Panc1 (cell line): ENCODE measurements around the gene TCP10L. TPM values are rescaled to one million over a fixed set of nuclear protein-coding genes. Genes with fewer than 3 reads are reported as not detected.

Experiments
- ATAC-seq: fragments of 200-7000 bp; cut with Tn5 transposase; 2 replicates; pipeline ENCODE4 v1.9.1; 2020; ENCODE audit warnings: mild to moderate bottlenecking, moderate library complexity
- BruUV-seq: library from RNA; stranded (reverse); fragments of 400-500 nt; replicated peaks from 2 replicates; lab custom pipeline; 2021; lab: Mats Ljungman, UMichigan
- CTCF ChIA-PET: fragments of 300-600 bp; sonication (Branson Sonifier 250); formaldehyde crosslinking; loops from one replicate; lab custom pipeline; 2022; ENCODE audit warnings: antibody characterized with exemption; lab: Charles Lee
- POLR2A ChIA-PET: fragments of 300-600 bp; sonication (Branson Sonifier 250); formaldehyde crosslinking; loops from one replicate; lab custom pipeline; 2022; ENCODE audit warnings: antibody characterized with exemption; lab: Charles Lee
- DNase-seq: peaks from one replicate; pipeline ENCODE4 v3.0.0-alpha.2; 2010; ENCODE audit warnings: low read depth, low spot score
- H3K27ac ChIP-seq: 2 replicates; pipeline ENCODE4 v1.5.1; 2011; ENCODE audit warnings: mild to moderate bottlenecking, low read length, inconsistent platforms
- H3K27me3 ChIP-seq: fragments of 200-500 bp; sonication (Bioruptor generic); 2 replicates; pipeline ENCODE4 v1.6.0; 2014; ENCODE audit warnings: low read length, inconsistent platforms; ENCODE audit not compliant: control insufficient read depth, insufficient read depth
- H3K36me3 ChIP-seq: fragments of 200-500 bp; sonication (Bioruptor generic); 2 replicates; pipeline ENCODE4 v1.5.1; 2014; ENCODE audit warnings: inconsistent platforms, mild to moderate bottlenecking, low read length, moderate library complexity; ENCODE audit not compliant: control insufficient read depth, insufficient read depth
- H3K4me1 ChIP-seq: 2 replicates; pipeline ENCODE4 v1.5.1; 2011; ENCODE audit warnings: inconsistent platforms, mild to moderate bottlenecking, low read length, moderate library complexity; ENCODE audit not compliant: control insufficient read depth, insufficient read depth
- H3K4me3 ChIP-seq, 2 experiments: 2 replicates each; pipeline ENCODE4 v1.5.1; 2011 to 2012; ENCODE audit warnings: low read depth in 2 of 2, low read length in 2 of 2, mild to moderate bottlenecking in 2 of 2, inconsistent platforms in 1 of 2, moderate library complexity in 1 of 2
- H3K9me3 ChIP-seq: fragments of 200-500 bp; sonication (Bioruptor generic); 2 replicates; pipeline ENCODE4 v1.5.1; 2014; ENCODE audit warnings: low read depth, mild to moderate bottlenecking, inconsistent platforms, low read length, moderate library complexity; ENCODE audit not compliant: control insufficient read depth, insufficient read depth
- POLR2AphosphoS5 ChIP-seq: IDR thresholded peaks from 2 replicates; pipeline ENCODE4 v1.6.1; 2012; ENCODE audit warnings: mild to moderate bottlenecking, low read depth, low read length, moderate library complexity
- SIN3A ChIP-seq: IDR thresholded peaks from 2 replicates; pipeline ENCODE4 v1.6.1; 2012; ENCODE audit warnings: low read depth, mild to moderate bottlenecking, low read length, moderate library complexity, borderline replicate concordance; ENCODE audit not compliant: insufficient read depth
- TCF7L2 ChIP-seq: IDR thresholded peaks from 2 replicates; pipeline ENCODE4 v1.6.1; 2011; ENCODE audit warnings: mild to moderate bottlenecking, low read depth, low read length, inconsistent platforms
- in situ Hi-C: cut with HindIII; loops from 2 replicates; pipeline ENCODE4 v1.10.0; 2016; ENCODE audit warnings: low sequenced_read_pairs, low pct_unique_long_range_greater_than_20kb
- intact Hi-C: fragments of 100-400 bp; cut with micrococcal nuclease; formaldehyde crosslinking; loops from one replicate; pipeline ENCODE4 v1.10.0; 2022; ENCODE audit not compliant: unreplicated experiment
- total RNA-seq: library from RNA; stranded (reverse); gene quantifications from one replicate; pipeline ENCODE4 v1.2.1, GENCODE V29; 2021; ENCODE audit not compliant: unreplicated experiment
- TF ChIP-seq, protein P1 (sequence below), 2 experiments: IDR thresholded peaks; 2 replicates each; pipeline ENCODE4 v1.6.1; 2011 to 2012; ENCODE audit warnings: low read depth in 2 of 2, control low read depth in 1 of 2, low read length in 1 of 2, mild to moderate bottlenecking in 1 of 2, moderate library complexity in 1 of 2; ENCODE audit not compliant: insufficient read depth in 1 of 2
- TF ChIP-seq, protein P2 (sequence below): fragments of 450-650 bp; IDR thresholded peaks from 2 replicates; pipeline ENCODE4 v1.5.1; 2017; ENCODE audit warnings: mild to moderate bottlenecking

Gene TCP10L
- total RNA-seq, 1 experiment from 2014 or later: 0.57 TPM

DNA sequence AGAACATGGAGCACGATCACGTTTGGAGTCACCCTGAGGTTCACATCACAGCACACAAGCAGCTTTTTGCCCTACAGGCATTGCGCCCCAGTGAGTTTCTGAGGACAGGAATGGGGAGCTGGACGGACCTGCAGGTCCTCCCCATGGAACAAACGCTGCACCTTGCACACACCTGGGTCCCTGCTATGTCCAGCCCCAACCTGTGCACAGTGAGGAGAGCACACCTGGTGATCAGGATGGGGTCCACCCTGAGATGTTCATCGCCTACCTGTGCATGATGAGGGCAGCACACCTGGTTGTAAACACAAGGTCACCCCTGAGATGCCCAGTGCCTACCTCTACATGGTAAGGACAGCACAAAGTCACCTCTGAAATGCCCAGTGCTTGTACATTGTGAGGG lies 45.9 kb downstream of the TCP10L start:
- Histone ChIP-seq H3K4me1 (no peaks in the 10 kb centered on the region), H3K9me3 (no peaks in the 10 kb centered on the region), H3K36me3 (no peaks in the 10 kb centered on the region), H3K4me3 (no peak overlapping the region), H3K27me3 (no peaks in the 10 kb centered on the region), H3K27ac (no peak overlapping the region)
- CTCF ChIA-PET: no interaction called here
- TF ChIP-seq SIN3A (no peak), POLR2AphosphoS5 (no peak), TCF7L2 (no peak)
- TF ChIP-seq, protein P1, sequence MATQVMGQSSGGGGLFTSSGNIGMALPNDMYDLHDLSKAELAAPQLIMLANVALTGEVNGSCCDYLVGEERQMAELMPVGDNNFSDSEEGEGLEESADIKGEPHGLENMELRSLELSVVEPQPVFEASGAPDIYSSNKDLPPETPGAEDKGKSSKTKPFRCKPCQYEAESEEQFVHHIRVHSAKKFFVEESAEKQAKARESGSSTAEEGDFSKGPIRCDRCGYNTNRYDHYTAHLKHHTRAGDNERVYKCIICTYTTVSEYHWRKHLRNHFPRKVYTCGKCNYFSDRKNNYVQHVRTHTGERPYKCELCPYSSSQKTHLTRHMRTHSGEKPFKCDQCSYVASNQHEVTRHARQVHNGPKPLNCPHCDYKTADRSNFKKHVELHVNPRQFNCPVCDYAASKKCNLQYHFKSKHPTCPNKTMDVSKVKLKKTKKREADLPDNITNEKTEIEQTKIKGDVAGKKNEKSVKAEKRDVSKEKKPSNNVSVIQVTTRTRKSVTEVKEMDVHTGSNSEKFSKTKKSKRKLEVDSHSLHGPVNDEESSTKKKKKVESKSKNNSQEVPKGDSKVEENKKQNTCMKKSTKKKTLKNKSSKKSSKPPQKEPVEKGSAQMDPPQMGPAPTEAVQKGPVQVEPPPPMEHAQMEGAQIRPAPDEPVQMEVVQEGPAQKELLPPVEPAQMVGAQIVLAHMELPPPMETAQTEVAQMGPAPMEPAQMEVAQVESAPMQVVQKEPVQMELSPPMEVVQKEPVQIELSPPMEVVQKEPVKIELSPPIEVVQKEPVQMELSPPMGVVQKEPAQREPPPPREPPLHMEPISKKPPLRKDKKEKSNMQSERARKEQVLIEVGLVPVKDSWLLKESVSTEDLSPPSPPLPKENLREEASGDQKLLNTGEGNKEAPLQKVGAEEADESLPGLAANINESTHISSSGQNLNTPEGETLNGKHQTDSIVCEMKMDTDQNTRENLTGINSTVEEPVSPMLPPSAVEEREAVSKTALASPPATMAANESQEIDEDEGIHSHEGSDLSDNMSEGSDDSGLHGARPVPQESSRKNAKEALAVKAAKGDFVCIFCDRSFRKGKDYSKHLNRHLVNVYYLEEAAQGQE (IDR thresholded peaks at IDR 0.05; ENCODE audit: insufficient read depth in 1 of 2, low read depth in 2 of 2, low read length in 1 of 2): no peak
- TF ChIP-seq, protein P2, sequence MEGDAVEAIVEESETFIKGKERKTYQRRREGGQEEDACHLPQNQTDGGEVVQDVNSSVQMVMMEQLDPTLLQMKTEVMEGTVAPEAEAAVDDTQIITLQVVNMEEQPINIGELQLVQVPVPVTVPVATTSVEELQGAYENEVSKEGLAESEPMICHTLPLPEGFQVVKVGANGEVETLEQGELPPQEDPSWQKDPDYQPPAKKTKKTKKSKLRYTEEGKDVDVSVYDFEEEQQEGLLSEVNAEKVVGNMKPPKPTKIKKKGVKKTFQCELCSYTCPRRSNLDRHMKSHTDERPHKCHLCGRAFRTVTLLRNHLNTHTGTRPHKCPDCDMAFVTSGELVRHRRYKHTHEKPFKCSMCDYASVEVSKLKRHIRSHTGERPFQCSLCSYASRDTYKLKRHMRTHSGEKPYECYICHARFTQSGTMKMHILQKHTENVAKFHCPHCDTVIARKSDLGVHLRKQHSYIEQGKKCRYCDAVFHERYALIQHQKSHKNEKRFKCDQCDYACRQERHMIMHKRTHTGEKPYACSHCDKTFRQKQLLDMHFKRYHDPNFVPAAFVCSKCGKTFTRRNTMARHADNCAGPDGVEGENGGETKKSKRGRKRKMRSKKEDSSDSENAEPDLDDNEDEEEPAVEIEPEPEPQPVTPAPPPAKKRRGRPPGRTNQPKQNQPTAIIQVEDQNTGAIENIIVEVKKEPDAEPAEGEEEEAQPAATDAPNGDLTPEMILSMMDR: no peak
- ATAC-seq: no peak
- DNase-seq: no peak
- in situ Hi-C loops (no loop called here), intact Hi-C loops (no loop called here)
- POLR2A ChIA-PET: no interaction called here
- no TSS peak for BruUV-seq

DNA sequence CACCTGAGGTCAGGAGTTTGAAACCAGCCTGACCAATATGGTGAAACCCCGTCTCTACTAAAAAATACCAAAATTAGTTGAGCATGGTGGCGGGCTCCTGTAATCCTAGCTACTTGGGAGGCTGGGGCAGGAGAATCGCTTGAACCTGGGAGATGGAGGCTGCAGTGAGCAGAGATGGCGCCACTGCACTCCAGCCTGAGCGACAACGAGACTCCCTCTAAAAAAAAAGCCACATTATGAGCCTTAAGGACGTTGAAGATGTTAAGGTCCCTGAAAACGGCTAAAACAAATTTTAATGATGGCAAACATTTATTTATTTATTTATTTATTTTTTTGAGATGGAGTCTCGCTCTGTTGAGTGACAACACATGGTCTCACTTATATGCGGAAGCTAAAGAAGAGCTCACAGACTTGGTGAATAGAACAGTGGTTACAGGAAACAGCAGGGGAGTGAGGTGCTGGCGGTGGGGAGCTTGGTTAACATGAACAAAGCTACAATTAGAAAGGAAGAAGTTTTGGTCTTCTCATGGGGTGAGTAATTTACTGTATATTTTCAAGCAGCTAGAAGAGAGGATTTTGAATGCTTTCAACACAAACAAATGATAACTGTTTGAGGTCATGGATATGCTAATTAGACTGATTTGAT lies 47.1 kb downstream of the TCP10L start:
- POLR2A ChIA-PET: no interaction called here
- no TSS peak for BruUV-seq

More for the DNA sequence above, 47.1 kb downstream of the TCP10L start:
- Histone ChIP-seq H3K4me3 (no peak overlapping the region), H3K36me3 (no peaks in the 10 kb centered on the region), H3K4me1 (no peaks in the 10 kb centered on the region), H3K27ac (no peak overlapping the region), H3K27me3 (no peaks in the 10 kb centered on the region), H3K9me3 (no peaks in the 10 kb centered on the region)
- ATAC-seq: no peak
- CTCF ChIA-PET: interaction anchor here (0.7 kb wide), 1 partner anchor 547 kb away, joined by 13 read pairs; no protein-coding TSS in a partner anchor
- TF ChIP-seq, protein P1 (IDR thresholded peaks at IDR 0.05; ENCODE audit: insufficient read depth in 1 of 2, low read depth in 2 of 2, low read length in 1 of 2): no peak
- no peak for TF ChIP-seq SIN3A
- in situ Hi-C loops: no loop called here
- intact Hi-C loops: no loop called here
- DNase-seq: no peak
